ENCODE measurements around the gene RAPSN.

RAPSN gene

DNA sequence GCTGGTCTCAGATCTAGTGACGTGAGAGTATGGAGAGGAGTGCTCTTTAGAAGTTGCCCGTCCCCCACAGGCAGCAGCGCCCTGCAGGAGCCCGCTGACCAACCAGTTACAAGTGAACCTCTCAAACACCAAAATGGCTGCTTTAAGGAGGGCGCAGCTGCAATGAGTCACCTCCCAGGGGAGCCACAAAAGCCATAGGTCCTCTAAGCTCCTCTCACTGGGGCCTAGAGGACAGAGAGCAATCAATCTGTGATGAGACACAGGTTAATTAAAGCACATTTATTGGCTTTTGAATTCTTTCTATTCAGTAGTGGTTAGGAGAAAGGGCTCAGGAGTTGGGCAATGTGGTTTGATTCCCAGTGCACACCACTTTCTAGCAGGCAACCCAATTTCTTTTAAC is 15.5 kb upstream of the RAPSN start:
- no peak for DNase-seq

GRCh38 chr11:47461876-47462275 is 12.9 kb upstream of the RAPSN start:
- DNase-seq: no peak

DNA sequence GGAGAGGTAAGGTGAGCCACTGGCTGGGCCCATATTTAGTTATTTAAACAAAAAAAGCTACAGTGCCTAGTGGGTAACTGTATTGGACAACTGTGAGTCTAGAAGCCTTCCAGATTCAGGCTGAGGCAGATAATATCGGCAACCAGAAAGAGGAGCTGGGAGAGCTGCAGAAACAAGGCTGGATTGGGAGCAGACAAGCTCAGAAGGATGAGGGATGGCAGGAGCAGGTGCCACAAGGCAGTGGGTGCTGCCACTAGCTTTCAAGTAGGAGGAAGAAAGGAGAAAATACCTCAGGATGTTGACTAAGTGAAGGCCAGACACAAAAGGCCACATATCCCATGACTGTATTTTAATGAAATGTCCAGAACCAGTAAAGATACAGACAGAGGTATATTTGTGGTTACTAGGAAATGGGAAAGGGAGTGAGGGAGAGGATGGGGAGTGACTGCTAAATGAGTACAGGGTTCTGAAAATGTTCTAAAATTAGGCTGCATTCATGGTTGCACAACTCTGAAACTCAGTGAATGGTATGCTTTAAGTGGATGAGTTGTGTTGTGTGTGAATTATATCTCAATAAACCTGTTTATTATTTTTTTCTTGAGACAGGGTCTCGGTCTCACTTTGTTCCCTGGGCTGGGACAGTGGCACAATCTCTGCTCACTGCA is 11.8 kb upstream of the RAPSN start:
- DNase-seq: no peak

GRCh38 chr11:47454258-47454671 is 5.3 kb upstream of the RAPSN start:
- DNase-seq: peak; percentile 79

DNA sequence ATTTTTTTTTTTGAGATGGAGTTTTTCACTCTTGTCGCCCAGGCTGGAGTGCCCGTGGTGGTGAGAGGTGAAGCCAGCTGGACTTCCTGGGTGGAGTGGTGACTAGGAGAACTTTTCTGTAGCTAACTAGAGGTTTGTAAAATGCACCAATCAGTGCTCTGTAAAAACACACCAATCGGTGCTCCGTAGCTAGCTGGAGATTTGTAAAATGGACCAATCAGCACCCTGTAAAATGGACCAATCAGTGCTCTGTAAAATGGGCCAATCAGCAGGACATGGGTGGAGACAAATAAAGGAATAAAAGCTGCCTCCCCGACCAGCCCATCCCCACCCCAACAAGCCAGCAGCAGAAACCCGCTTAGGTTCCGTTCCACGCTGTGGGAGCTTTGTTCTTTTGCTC is 4.4 kb upstream of the RAPSN start:
- DNase-seq: no peak

DNA sequence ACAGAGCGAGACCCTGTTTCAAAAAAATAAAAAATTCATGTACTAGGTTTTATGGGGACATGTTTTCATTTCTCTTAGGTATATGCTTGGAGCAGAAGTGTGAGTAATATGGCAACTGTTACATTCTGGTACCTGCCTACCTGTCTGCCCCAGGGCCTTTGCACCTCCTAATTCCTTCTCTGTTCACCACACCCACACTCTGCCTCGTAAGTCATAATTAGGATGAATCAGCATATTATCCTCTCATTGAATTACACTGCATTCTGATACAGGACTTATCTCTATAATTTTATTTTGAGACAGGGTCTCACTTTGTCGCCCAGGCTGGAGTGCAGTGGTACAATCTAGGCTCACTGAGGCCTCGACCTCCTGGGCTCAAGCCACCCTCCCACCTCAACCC is 3.1 kb upstream of the RAPSN start:
- no peak for DNase-seq

- no peak for DNase-seq
Measured at GRCh38 chr11:47451436-47451835, 2.5 kb upstream of the RAPSN start.

GRCh38 chr11:47449541-47449940 is 605 bp upstream of the RAPSN start:
- DNase-seq: no peak

- DNase-seq: no peak
Measured at GRCh38 chr11:47447906-47448305, 1.0 kb downstream of the RAPSN start.

DNA sequence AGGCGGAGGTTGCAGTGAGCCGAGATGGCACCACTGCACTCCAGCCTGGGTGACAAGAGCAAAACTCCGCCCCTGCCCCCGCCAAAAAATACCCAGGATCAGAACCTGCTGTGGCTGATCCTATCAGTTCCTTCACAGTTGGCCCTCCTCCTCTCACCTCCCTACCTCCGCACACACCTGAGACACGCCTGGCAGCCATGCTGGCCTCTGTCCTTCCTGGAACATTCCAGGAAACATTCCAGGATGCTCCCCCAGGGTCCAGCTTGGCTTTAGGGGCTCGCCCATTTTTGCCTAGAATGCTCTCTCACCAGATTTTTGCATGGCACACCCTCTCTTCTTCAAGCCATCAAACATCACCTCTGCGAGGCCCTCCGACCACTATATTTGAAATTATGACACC is 2.1 kb downstream of the RAPSN start:
- no peak for DNase-seq

DNA sequence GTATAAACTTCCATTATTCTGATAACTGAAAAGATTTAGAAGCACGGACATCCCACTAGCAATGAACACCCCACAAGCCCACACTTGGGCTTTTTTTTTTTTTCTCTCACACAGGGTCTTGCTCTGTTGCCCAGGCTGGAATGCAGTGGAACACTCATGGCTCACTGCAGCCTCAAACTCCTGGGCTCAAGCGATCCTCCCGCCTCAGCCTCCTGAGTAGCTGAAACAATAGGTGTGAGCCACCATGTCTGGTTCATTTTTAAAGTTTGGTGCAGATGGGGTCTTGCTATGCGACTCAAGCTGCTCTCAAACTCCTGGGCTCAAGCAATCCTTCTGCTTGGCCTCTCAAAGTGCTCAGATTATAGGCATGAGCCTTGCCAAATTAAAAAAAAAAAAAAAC is 3.1 kb downstream of the RAPSN start:
- DNase-seq: no peak

DNA sequence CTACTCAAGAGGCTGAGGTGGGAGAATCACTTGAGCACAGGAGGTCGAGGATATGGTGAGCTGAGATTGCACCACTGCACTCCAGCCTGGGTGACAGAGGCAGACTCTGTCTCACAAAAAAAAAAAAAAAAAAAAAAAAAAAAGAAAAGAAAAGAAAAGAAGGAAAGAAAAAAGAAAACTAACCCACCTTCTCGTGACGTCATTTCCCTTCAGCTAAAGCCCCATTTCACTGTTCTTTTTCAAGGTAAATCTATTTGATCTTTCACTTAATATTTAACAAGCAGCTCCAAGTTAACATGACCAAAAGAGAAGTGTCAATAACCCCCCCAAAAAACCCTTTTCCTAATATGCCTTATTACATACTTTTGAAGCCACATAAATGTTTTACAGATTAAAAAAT is 5.1 kb downstream of the RAPSN start:
- DNase-seq: no peak

GRCh38 chr11:47443028-47443700 is 5.8 kb downstream of the RAPSN start:
- no peak for DNase-seq

GRCh38 chr11:47442514-47442913 is 6.4 kb downstream of the RAPSN start:
- no peak for DNase-seq

- no peak for DNase-seq
Measured at GRCh38 chr11:47441421-47441820, 7.5 kb downstream of the RAPSN start.

GRCh38 chr11:47440054-47440476 is 8.9 kb downstream of the RAPSN start:
- no peak for DNase-seq

- DNase-seq: no peak
Measured at GRCh38 chr11:47438721-47439120, 10.2 kb downstream of the RAPSN start.

DNA sequence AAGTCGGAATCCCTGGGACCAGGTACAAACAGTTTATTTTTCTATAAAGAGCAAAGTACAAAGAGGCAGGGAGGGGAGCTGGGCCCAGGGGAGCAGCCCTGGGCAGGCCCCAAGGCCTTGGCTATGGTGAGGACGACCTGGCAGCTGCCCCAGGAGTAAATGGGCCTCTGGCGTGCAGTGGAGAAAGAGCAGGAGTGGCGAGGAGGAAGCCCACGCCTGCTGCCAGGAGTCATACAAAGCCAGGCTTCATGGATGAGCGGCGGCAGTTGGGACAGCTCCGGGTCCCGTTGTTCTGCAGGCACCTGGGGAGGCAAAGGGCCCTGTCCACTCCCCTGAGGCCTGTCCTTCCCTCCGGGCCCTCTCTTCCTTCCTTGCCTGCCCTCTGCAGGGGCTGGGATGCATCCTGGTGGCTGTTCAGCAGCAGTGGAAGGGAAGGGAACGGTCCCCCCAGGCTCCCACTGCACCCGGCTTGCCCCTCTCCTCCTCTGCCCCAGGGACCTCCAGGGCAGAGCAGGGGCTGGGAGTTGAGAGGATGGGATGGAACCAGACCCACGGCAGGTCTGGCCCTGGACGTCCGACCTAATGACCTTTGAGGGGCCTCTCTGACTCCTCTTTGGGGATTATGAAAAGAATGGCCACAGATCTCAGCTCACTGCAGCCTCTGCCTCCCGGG is 11.1 kb downstream of the RAPSN start:
- DNase-seq: no peak

- no peak for DNase-seq
Measured at GRCh38 chr11:47437218-47437745, 11.7 kb downstream of the RAPSN start.

DNA sequence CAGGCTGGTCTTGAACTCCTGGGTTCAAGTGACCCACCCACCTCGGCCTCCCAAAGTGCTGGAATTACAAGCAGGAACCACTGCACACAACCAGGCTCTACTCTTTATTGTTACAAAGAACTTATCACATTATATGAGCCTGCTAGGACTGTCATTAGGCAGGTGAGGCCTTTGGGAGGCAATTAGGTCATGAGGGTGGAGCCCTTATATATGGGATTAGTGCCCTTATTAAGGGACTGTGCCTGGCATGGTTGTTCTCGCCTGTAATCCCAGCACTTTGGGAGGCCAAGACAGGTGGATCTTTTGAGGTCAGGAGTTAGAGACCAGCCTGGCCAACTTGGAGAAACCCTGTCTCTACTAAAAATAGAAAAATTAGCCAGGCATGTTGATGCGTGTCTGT is 12.2 kb downstream of the RAPSN start:
- DNase-seq: no peak

DNA sequence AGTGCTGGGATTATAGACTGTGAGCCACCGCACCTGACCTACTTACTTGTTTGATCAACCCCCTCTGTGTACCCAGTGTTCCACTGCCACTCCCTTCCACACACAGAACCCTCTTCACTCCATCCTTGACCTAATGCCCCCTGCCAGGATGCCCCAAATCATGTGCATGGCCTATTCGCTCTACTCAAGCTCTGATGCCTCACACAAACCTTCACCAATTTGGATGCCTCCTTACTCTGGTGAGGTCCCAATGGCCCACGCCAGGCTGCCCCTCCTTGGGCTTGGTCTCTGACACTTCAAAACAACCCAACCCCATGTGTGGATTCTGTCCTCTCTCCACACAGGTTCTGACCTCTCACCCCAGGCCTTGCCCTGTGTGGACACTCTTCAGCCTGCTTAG is 13.2 kb downstream of the RAPSN start:
- no peak for DNase-seq

- DNase-seq: no peak
Measured at GRCh38 chr11:47434011-47434786, 14.7 kb downstream of the RAPSN start.

DNA sequence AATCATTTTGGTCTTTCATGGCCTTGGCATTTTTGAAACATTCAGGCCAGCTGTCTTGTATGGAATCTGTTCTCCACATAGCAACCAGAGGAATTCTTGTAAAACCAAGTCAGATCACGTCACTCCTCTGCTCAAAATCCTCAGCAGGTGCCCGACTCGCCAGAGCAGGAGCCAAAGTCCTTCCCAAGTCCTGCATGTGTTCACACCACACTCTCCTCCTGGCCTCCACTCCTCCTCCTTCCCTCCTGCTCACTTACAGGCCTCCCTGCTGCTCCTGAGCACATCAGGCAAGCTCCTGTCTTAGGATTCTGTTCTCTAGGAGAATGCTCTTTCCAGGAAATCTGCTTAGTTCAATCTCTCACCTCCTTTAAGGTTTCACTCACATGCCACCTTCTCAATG is 15.8 kb downstream of the RAPSN start:
- DNase-seq: no peak
